CD1c-positive myeloid dendritic cell (primary cell): ENCODE results near the gene PRAMEF6.
"Not testable (repeated sequence)": the region's sequence is repeated elsewhere in the genome, so short reads cannot be mapped to it uniquely, and the experiment has no call there.

Experiments
- DNase-seq: peaks from one replicate; pipeline ENCODE4 v3.0.0-alpha.2; 2016; ENCODE audit errors: extremely low spot score

Gene PRAMEF6

GRCh38 chr1:12947480-12947879, at the start of gene PRAMEF6:
Gene PRAMEF6 (minus strand): TSS chr1:12947580. CDS start chr1:12942518, 5,062 bp downstream.
- not testable (repeated sequence) for DNase-seq

GRCh38 chr1:12924368-12924767, 23.0 kb downstream of the PRAMEF6 start:
- DNase-seq = not testable (repeated sequence)

GRCh38 chr1:12921749-12922148, 25.6 kb downstream of the PRAMEF6 start:
- DNase-seq = not testable (repeated sequence)

- DNase-seq = not testable (repeated sequence)
These were observed 31.1 kb downstream of the PRAMEF6 start, which contains the start of gene PRAMEF7 for GRCh38 chr1:12916310-12916709. Gene PRAMEF7 (plus strand): TSS chr1:12916610. CDS start chr1:12917693, 1,083 bp downstream.

GRCh38 chr1:12903793-12904572, 43.4 kb downstream of the PRAMEF6 start:
- DNase-seq = not testable (repeated sequence)

- DNase-seq = not testable (repeated sequence)
These were observed 48.2 kb downstream of the PRAMEF6 start for GRCh38 chr1:12899186-12899585.

GRCh38 chr1:12898170-12898569, 49.2 kb downstream of the PRAMEF6 start, which contains the start of gene PRAMEF10:
Gene PRAMEF10 (minus strand): TSS chr1:12898270. CDS start chr1:12895847, 2,423 bp downstream.
- DNase-seq = not testable (repeated sequence)
